Panc1 (cell line): ENCODE measurements around the gene HYCC2.

Experiments
- POLR2AphosphoS5 ChIP-seq: IDR thresholded peaks from 2 replicates; pipeline ENCODE4 v1.6.1; 2012; ENCODE audit warnings: mild to moderate bottlenecking, low read depth, low read length, moderate library complexity
- SIN3A ChIP-seq: IDR thresholded peaks from 2 replicates; pipeline ENCODE4 v1.6.1; 2012; ENCODE audit warnings: low read depth, mild to moderate bottlenecking, low read length, moderate library complexity, borderline replicate concordance; ENCODE audit not compliant: insufficient read depth
- TCF7L2 ChIP-seq: IDR thresholded peaks from 2 replicates; pipeline ENCODE4 v1.6.1; 2011; ENCODE audit warnings: mild to moderate bottlenecking, low read depth, low read length, inconsistent platforms
- TF ChIP-seq, protein P1 (sequence below), 2 experiments: IDR thresholded peaks; 2 replicates each; pipeline ENCODE4 v1.6.1; 2011 to 2012; ENCODE audit warnings: low read depth in 2 of 2, control low read depth in 1 of 2, low read length in 1 of 2, mild to moderate bottlenecking in 1 of 2, moderate library complexity in 1 of 2; ENCODE audit not compliant: insufficient read depth in 1 of 2
- TF ChIP-seq, protein P2 (sequence below): fragments of 450-650 bp; IDR thresholded peaks from 2 replicates; pipeline ENCODE4 v1.5.1; 2017; ENCODE audit warnings: mild to moderate bottlenecking

DNA sequence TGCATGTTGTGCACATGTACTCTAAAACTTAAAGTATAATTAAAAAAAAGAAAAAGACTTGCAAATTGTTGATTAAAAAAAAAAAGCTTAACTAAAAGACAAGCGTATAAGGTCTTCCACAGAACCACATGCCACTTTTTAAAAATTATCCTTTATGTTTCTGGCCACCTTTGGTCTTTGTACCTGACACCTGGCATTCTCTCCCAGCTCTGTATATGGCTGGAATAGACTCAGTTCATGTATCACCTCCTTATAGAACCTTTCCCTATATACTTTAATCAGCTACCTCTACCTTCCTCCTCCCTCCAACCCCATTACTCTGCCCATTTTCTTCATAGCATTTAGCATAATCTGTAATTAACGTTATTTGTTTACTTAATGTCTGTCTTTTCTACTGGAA lies 32.6 kb downstream of the HYCC2 start:
- TF ChIP-seq POLR2AphosphoS5, result no peak
- TF ChIP-seq, protein P1, sequence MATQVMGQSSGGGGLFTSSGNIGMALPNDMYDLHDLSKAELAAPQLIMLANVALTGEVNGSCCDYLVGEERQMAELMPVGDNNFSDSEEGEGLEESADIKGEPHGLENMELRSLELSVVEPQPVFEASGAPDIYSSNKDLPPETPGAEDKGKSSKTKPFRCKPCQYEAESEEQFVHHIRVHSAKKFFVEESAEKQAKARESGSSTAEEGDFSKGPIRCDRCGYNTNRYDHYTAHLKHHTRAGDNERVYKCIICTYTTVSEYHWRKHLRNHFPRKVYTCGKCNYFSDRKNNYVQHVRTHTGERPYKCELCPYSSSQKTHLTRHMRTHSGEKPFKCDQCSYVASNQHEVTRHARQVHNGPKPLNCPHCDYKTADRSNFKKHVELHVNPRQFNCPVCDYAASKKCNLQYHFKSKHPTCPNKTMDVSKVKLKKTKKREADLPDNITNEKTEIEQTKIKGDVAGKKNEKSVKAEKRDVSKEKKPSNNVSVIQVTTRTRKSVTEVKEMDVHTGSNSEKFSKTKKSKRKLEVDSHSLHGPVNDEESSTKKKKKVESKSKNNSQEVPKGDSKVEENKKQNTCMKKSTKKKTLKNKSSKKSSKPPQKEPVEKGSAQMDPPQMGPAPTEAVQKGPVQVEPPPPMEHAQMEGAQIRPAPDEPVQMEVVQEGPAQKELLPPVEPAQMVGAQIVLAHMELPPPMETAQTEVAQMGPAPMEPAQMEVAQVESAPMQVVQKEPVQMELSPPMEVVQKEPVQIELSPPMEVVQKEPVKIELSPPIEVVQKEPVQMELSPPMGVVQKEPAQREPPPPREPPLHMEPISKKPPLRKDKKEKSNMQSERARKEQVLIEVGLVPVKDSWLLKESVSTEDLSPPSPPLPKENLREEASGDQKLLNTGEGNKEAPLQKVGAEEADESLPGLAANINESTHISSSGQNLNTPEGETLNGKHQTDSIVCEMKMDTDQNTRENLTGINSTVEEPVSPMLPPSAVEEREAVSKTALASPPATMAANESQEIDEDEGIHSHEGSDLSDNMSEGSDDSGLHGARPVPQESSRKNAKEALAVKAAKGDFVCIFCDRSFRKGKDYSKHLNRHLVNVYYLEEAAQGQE (IDR thresholded peaks at IDR 0.05; ENCODE audit: insufficient read depth in 1 of 2, low read depth in 2 of 2, low read length in 1 of 2), result no peak
- TF ChIP-seq, protein P2, sequence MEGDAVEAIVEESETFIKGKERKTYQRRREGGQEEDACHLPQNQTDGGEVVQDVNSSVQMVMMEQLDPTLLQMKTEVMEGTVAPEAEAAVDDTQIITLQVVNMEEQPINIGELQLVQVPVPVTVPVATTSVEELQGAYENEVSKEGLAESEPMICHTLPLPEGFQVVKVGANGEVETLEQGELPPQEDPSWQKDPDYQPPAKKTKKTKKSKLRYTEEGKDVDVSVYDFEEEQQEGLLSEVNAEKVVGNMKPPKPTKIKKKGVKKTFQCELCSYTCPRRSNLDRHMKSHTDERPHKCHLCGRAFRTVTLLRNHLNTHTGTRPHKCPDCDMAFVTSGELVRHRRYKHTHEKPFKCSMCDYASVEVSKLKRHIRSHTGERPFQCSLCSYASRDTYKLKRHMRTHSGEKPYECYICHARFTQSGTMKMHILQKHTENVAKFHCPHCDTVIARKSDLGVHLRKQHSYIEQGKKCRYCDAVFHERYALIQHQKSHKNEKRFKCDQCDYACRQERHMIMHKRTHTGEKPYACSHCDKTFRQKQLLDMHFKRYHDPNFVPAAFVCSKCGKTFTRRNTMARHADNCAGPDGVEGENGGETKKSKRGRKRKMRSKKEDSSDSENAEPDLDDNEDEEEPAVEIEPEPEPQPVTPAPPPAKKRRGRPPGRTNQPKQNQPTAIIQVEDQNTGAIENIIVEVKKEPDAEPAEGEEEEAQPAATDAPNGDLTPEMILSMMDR, result no peak
- TF ChIP-seq SIN3A, result no peak
- no peak for TF ChIP-seq TCF7L2
